Measurements from ENCODE around the gene SLC40A1. TPM values are rescaled to one million over a fixed set of nuclear protein-coding genes. Genes with fewer than 3 reads are reported as not detected.

SLC40A1 gene
- total and polyA plus RNA-seq, 2 of the 8 experiments (the other 6 are each of a cell fraction or from before 2014, with no cell fraction given), result 0.03 TPM; not detected in 1

DNA sequence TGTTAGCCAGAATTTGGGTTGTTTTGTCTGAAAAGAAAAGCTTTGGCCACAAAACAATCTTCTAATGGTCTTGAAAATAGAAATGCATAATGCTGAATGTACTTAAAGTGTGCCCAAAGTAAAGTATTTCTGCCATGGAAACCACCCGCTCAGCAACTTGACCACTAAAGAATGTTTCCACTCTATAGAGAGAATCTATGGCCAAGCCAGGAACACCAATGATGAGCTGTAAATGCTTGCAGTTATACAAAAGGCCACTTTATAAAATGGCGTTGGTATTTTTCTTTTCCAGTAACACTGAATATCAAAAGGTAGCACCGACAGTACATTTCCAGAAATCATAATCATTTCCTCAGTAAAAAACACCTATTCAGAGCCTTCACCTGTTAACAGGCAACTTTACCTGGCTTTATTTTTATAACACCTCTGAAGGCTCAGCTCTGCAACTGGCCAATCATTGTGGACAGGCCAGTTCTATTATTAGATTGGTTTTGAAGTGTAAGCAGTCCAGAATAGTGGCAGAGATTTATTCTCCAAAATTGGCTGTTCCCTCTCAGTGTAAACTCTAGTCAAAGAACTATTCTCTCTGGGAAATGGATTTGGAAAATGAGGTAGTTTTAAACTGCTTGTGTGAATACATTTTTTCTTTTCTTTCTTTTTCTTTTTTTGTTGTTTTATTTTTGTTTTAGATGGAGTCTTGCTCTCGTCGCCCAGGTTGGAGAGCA lies 36.1 kb downstream of the SLC40A1 start:
- Histone ChIP-seq H2BK20ac (ENCODE audit: low read length) (no peak overlapping the region), H3K18ac (ENCODE audit: extremely low read depth, low read length) (no peak overlapping the region), H3K27me3 (replicated peaks in 1 of 4; ENCODE audit: control insufficient read depth in 3 of 4, extremely low read depth in 1 of 4, insufficient read depth in 3 of 4, low read length in 3 of 4) (peaks cover 0 to 1% (median 0%) of the 10 kb centered on the region in 4 experiments; a peak in 1 of 7 replicates), H3K23me2 (ENCODE audit: low read depth, low read length) (no peaks in the 10 kb centered on the region), H3K14ac (ENCODE audit: insufficient read length) (no peak overlapping the region), H2AFZ (ENCODE audit: low read length) (no peak overlapping the region), H3K56ac (replicated peaks; ENCODE audit: insufficient read length, low read depth, low read length) (no peak overlapping the region), H3K9me3 (ENCODE audit: insufficient read depth in 2 of 2, low read depth in 1 of 2, low read length in 1 of 2) (no peaks in the 10 kb centered on the region), H2BK120ac (replicated peaks; ENCODE audit: low read depth, low read length) (no peak overlapping the region), H3K4ac (replicated peaks; ENCODE audit: insufficient read length, low read depth, low read length) (no peak overlapping the region), H3K4me2 (ENCODE audit: insufficient read depth in 1 of 2, low read depth in 2 of 2, low read length in 2 of 2) (no peak overlapping the region), H2BK12ac (ENCODE audit: low read depth, low read length) (no peak overlapping the region), H4K91ac (replicated peaks; ENCODE audit: insufficient read length, low read length) (no peak overlapping the region), H3K23ac (ENCODE audit: insufficient read length) (no peak overlapping the region), H2BK5ac (ENCODE audit: low read depth, low read length) (no peak overlapping the region), H3K79me1 (ENCODE audit: low read depth, low read length) (no peaks in the 10 kb centered on the region), H4K8ac (ENCODE audit: extremely low read depth, insufficient read depth, low read length) (no peak overlapping the region), H3K36me3 (ENCODE audit: control insufficient read depth in 2 of 4, insufficient read depth in 4 of 4, low read length in 3 of 4) (no peaks in the 10 kb centered on the region), H3K27ac (ENCODE audit: low read depth, low read length) (no peak overlapping the region), H2BK15ac (ENCODE audit: low read length) (no peak overlapping the region), H4K5ac (ENCODE audit: insufficient read length, low read depth, low read length) (no peak overlapping the region), H3K9ac (replicated peaks in 1 of 4; ENCODE audit: extremely low read depth in 1 of 4, low read depth in 3 of 4, low read length in 3 of 4) (no peak overlapping the region), H4K20me1 (replicated peaks in 1 of 2; ENCODE audit: control insufficient read depth in 1 of 2, insufficient read depth in 2 of 2, low read length in 2 of 2) (no peaks in the 10 kb centered on the region), H3K79me2 (ENCODE audit: control insufficient read depth in 1 of 2, insufficient read depth in 2 of 2, low read length in 2 of 2) (no peaks in the 10 kb centered on the region), H3K4me1 (replicated peaks in 1 of 4; ENCODE audit: control insufficient read depth in 3 of 4, insufficient read depth in 4 of 4, low read length in 3 of 4) (no peaks in the 10 kb centered on the region), H2AK5ac (ENCODE audit: low read depth, low read length) (no peak overlapping the region), H3K4me3 (ENCODE audit: extremely low read depth in 1 of 4, insufficient read depth in 2 of 4, low read depth in 3 of 4, low read length in 4 of 4) (no peak overlapping the region)
- ChIA-PET POLR2A (ENCODE audit: partially characterized antibody) (no interaction called here), CTCF (ENCODE audit: partially characterized antibody) (interaction anchor here (2.0 kb wide), 1 partner anchor 13 kb away, joined by 4 read pairs; no protein-coding TSS in a partner anchor)
- FAIRE-seq (no peak), DNase-seq (ENCODE audit: low read depth in 1 of 2, low spot score in 2 of 2) (no peak)
- 96% methylated on average over 5 of the region's 5 CpGs; no CpG with 5 or more reads in 1 of the 2 experiments for WGBS, 2 experiments (ENCODE audit: extremely low coverage in 1 of 2, insufficient coverage in 1 of 2, insufficient read length in 1 of 2, insufficient replicate concordance in 2 of 2, low coverage in 1 of 2, low lambda C conversion rate in 2 of 2, missing lambda C conversion rate in 1 of 2)
- no peak for TF ChIP-seq TAF7 (optimal IDR thresholded peaks at IDR 0.05; ENCODE audit: borderline replicate concordance, low read depth, low read length)
- no peak for TF ChIP-seq ZNF274 (IDR thresholded peaks at IDR 0.05; ENCODE audit: borderline replicate concordance, extremely low read depth, low read length)
- no peak for TF ChIP-seq EP300 (IDR thresholded peaks at IDR 0.05; ENCODE audit: borderline replicate concordance in 1 of 2, low read depth in 2 of 2, low read length in 2 of 2)
- TF ChIP-seq SIN3A (conservative IDR thresholded peaks at IDR 0.05 in 1 of 2, IDR thresholded peaks at IDR 0.05 in 1 of 2; ENCODE audit: low read depth in 1 of 2, low read length in 2 of 2), result no peak
- TF ChIP-seq NANOG (IDR thresholded peaks at IDR 0.05; ENCODE audit: insufficient read depth, low read depth, low read length, poor library complexity, severe bottlenecking), result no peak
- TF ChIP-seq RXRA (IDR thresholded peaks at IDR 0.05; ENCODE audit: insufficient read depth, low read depth, low read length), result no peak
- TF ChIP-seq CBX5 (IDR thresholded peaks at IDR 0.05; ENCODE audit: low read depth, low read length), result no peak
- TF ChIP-seq HDAC2 (IDR thresholded peaks at IDR 0.05; ENCODE audit: borderline replicate concordance in 1 of 2, low read depth in 2 of 2, low read length in 2 of 2), result no peak
- no peak for TF ChIP-seq POLR2AphosphoS5 (IDR thresholded peaks at IDR 0.05; ENCODE audit: low read depth, low read length)
- TF ChIP-seq POLR2A (IDR thresholded peaks at IDR 0.05; ENCODE audit: control extremely low read depth in 1 of 2, low read depth in 2 of 2, low read length in 2 of 2), result no peak
- no peak for TF ChIP-seq SUZ12 (IDR thresholded peaks at IDR 0.05; ENCODE audit: low read length)
- TF ChIP-seq CEBPB (IDR thresholded peaks at IDR 0.05; ENCODE audit: low read depth, low read length), result no peak
- TF ChIP-seq BACH1 (IDR thresholded peaks at IDR 0.05; ENCODE audit: low read length), result no peak

Measured in H1 (cell line).